ENCODE measurements around the gene TUBB3.
"Not testable (repeated sequence)": the region's sequence is repeated elsewhere in the genome, so short reads cannot be mapped to it uniquely, and the experiment has no call there.

TUBB3 gene

DNA sequence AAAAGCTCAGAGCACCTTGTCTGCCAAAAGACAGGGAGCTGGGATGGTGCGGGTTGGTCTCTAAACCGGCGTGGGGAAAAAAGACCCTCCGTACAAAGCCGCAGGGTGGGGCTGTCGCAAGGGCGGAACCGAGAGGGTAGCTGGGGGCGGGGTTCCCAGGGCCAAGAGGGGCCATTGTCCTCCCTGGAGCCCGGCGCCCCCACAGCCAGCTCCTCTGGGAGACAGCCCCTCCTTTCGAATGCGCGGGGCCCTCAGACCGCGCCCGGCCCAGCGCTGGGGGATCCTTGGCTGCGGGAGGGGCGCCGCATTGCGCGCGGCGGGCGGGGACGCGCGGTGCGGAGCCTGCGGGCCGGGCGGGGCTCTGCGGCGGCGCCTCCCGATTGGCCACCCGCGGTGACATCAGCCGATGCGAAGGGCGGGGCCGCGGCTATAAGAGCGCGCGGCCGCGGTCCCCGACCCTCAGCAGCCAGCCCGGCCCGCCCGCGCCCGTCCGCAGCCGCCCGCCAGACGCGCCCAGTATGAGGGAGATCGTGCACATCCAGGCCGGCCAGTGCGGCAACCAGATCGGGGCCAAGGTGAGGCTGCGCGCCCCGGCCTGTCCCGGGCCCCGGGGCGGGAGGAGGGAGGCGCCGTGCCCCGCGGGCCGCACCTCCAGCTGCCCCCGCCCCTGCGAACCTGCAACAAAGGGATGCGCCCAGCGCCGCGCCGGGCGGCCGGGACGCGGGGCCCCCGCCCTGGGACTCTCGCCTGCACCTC is at the start of gene TUBB3:
Gene TUBB3, plus strand, starts transcription at position 459 of the 756 bp plus-strand sequence. Its CDS starts 60 bp downstream, at position 519.
- peak; percentile 65 for DNase-seq

- DNase-seq = peak; percentile 48
Observed at GRCh38 chr16:89873972-89874689, 49.0 kb upstream of the TUBB3 start.

DNA sequence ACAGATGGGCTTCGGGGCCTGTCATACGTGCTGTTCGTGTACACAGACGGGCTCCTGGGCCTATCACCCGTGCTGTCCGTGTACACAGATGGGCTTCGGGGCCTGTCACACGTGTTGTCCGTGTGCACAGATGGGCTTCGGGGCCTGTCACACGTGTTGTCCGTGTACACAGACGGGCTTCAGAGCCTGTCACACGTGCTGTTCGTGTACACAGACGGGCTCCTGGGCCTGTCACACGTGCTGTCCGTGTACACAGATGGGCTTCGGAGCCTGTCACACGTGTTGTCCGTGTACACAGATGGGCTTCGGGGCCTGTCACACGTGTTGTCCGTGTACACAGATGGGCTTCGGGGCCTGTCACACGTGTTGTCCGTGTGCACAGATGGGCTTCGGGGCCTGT is 44.0 kb upstream of the TUBB3 start:
- DNase-seq = not testable (repeated sequence)

DNA sequence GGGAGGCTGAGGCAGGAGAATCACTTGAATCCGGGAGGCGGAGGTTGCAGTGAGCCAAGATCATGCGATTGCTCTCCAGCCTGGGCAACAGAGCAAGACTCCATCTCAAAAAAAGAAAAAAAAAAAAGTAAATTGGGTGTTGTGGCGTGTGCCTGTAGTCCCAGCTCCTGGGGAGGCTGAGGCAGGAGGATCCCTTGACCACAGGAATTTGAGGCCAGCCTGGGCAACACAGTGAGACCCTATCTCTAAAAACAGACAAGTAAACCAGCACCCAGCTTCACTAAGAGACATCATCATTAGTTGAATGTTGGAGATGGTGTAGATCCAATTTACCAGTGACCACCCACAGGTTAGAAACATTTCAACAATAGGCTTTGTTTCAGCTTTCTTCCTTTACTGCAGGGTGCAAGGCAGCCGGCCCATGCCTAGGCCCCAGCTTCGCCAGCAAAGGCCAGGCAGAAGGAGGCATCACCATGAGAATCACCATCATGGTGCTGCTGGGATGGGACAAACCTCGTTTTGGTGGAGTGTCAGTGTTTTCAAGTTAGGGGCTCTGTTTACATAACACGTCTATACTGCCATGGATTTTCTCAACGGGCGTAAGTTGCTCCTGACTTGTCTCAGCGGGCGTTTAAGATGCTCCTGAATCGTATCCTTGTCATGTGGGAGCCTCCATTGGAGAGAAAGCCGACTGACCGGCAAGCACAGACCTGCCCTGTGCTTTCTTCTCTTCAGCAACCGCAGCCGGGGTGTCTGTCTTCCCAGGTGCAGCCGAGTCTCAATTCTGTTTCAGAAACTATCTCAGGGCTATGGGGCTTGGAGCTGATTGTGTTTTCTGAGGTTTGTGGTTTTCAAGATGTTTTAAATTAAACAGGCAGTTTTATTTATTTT is 42.4 kb upstream of the TUBB3 start:
- no peak for DNase-seq

DNA sequence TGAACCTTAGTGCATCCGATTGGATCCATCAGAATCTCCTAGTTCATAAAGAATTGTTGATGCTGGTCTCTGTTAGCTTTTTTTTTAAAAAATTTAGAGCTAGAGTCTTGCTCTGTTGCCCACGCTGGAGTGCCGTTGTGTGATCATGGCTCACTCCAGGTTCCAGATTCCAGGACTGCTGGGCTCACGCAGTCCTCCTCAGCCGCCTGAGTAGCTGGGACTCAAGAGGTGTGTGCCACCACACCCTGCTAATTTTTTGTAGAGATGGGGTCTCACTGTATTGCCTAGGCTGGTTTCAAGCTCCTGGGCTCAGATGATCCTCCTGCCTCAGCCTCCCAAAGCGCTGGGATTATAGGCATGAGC is 41.8 kb upstream of the TUBB3 start:
- no peak for DNase-seq

- no peak for DNase-seq
Observed at GRCh38 chr16:89883346-89884040, 39.6 kb upstream of the TUBB3 start.

GRCh38 chr16:89884041-89884421 is 39.1 kb upstream of the TUBB3 start:
- no peak for DNase-seq

DNA sequence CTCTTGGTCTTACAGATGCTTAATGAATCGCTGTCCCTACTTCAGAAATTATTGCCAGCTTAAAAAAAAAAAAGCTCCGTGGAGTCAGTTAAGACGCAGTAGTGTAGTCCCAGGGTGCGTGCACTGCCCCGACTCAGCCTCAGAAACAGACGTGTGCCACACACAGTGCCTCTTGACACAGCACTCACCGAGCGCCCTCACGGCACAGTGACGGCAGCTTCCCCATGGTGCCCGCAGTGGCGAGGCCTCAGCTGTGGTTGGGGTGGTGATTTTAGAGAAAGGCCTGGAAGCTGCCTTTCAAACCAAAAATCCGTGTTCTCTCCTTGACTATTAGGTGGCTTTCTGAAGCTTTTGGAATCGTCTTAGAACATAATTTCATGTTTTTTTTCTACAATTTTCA is 35.9 kb upstream of the TUBB3 start:
- DNase-seq = no peak

DNA sequence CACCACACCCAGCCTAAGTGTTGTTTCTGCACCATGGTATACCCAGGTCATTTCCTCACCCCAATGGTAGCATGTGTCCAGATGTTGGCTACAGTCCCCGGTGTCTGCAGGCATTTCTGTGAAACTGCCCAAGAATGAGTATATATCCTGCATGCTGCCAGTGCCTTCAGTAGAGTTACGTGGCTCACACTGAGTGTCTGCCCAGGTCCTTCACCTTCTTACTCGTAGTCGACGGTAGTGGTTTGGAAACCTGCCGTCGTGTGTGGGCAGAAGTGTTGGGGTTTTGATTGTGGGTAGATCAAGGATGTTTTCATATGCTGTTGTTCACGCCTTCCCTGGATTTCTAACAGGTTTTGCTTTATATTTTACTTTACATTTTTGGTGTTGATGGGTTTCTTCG is 32.9 kb upstream of the TUBB3 start:
- DNase-seq = no peak

- no peak for DNase-seq
Observed at GRCh38 chr16:89890886-89891657, 32.1 kb upstream of the TUBB3 start.

GRCh38 chr16:89892055-89892630 is 31.0 kb upstream of the TUBB3 start:
- DNase-seq = no peak

DNA sequence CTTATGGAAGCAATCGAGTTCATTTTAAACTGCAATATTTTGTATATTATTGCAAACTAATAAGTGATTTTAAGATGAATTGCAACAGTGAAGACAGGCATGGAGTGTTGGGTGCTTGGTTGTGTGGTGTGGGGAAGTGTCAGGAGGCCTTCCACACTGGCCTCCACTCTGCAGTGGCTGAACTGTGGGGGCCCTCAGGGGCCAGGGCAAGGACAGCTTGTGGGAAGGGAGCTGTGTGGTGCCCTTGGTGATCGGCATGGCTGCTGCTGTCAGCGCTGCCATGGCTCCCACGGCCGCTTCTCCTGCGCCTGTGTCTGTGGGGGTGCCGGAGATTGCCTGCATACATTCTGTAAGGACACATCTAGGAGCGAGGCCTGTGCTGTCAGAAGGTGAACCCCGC is 30.5 kb upstream of the TUBB3 start:
- no peak for DNase-seq

DNA sequence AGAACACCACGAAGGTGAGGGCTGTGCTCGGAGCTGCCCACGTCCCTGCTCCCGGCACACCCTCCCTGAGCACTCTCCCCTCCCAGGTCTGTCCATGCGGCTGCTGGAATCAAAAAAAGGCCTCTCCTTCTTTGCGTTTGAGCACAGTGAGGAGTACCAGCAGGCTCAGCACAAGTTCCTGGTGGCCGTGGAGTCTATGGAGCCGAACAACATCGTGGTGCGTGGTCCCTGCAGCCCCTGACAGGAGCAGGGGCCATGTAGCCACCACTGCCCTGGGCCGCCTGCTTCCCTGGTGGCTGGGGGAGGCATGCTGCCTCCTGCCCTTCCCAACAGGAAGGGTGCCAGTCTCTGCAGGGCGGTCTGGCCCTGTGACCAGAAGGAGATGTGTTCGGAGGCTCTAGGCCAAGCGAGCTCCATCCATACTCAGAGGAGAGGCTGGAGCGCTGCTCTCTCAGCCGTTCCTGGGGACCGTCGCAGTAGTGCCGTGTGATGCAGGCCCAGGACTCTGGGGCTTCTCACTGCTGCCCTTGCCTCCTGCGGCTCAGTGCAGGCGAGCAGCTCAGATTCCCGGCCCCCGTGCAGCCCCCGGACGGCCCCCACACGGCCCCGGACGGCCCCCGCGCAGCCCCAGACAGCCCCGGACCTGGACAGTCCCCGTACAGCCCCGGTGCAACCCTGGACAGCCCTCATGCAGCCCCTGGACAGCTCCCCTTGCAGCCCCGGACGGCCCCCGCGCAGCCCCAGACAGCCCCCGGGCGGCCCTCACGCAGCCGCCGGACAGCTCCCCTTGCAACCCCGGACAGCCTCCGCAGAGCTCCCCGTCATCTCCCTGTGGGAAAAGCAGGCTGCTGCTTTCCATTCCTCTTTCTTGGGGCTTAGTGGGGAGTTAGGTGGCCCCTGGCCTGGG is 29.2 kb upstream of the TUBB3 start:
- DNase-seq = no peak

GRCh38 chr16:89895482-89896250 is 27.5 kb upstream of the TUBB3 start:
- no peak for DNase-seq

- no peak for DNase-seq
Observed at GRCh38 chr16:89897204-89897603, 25.9 kb upstream of the TUBB3 start.

- DNase-seq = no peak
Observed at GRCh38 chr16:89898201-89898967, 24.8 kb upstream of the TUBB3 start.

DNA sequence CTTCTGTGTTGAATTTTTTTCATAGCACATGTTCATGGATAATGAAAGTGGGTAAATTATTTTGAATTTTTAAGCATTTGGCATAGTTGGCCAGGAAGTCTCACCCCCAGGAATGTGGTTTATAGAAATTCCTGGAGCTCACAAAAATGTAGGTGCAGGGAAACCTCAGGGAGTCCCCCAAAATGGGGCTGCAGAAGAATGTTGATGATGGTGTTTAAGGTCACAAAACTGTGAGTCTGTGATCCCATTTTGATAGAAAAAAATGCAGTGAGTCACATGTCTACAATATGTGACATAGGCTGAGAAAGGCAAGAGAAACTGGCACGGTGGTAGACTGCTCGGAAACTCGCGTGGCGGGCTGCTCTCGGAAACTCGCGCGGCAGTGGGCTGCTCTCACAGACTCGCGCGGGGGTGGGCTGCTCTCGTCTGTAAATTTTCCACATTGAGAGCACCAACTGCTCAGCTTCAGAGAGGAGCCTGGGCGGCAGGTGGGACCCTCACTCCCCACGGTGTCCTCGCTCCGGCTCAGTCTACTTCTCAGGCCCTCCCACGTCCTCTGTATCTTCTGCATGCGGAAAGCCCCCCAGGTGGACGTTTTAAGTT is 23.2 kb upstream of the TUBB3 start:
- DNase-seq = no peak

GRCh38 chr16:89900885-89901284 is 22.3 kb upstream of the TUBB3 start:
- DNase-seq = no peak

GRCh38 chr16:89902980-89903379 is 20.2 kb upstream of the TUBB3 start:
- DNase-seq = no peak
